ENCODE results near the gene FXYD6. TPM values are rescaled to one million over a fixed set of nuclear protein-coding genes. Genes with fewer than 3 reads are reported as not detected.

Gene FXYD6
- total and polyA plus RNA-seq, 4 donors: 4.7 to 22.5 (median 12.3) TPM

- DNase-seq (ENCODE audit: low spot score): no peak
- no peak overlapping the region for H3K27ac ChIP-seq (ENCODE audit: low read depth in 1 of 2, low read length in 2 of 2)
- H3K4me3 ChIP-seq (ENCODE audit: low read depth in 1 of 3, low read length in 3 of 3): peak overlapping the region in 1 of 3 donors; percentile 23
- TF ChIP-seq HNF4A (conservative IDR thresholded peaks at IDR 0.05) (no peak), YY1 (IDR thresholded peaks at IDR 0.05) (no peak), TAF1 (conservative IDR thresholded peaks at IDR 0.05) (no peak), SP1 (IDR thresholded peaks at IDR 0.05) (no peak), ATF3 (IDR thresholded peaks at IDR 0.05) (no peak), HNF4G (IDR thresholded peaks at IDR 0.05) (no peak), RXRA (IDR thresholded peaks at IDR 0.05) (no peak), GABPA (IDR thresholded peaks at IDR 0.05 in 1 of 2, conservative IDR thresholded peaks at IDR 0.05 in 1 of 2) (no peak)
- peaks cover 2 to 16% (median 6%) of the 10 kb centered on the region in 4 donors for H3K4me1 ChIP-seq (ENCODE audit: control insufficient read depth in 4 of 4, insufficient read depth in 4 of 4, low read length in 3 of 4)
- 5% methylated on average over 35 of the region's 35 CpGs for WGBS
- H3K27me3 ChIP-seq (ENCODE audit: control insufficient read depth in 4 of 4, insufficient read depth in 4 of 4, low read length in 3 of 4): peaks cover 0 to 8% (median 6%) of the 10 kb centered on the region in 4 donors
- no peaks in the 10 kb centered on the region for H3K36me3 ChIP-seq (ENCODE audit: control insufficient read depth in 4 of 4, insufficient read depth in 3 of 4, low read depth in 1 of 4, low read length in 3 of 4)
- no peak overlapping the region for H3K9ac ChIP-seq (ENCODE audit: low read depth in 1 of 2, low read length in 2 of 2)
- H3K9me3 ChIP-seq (ENCODE audit: control insufficient read depth in 4 of 4, low read length in 3 of 4): no peaks in the 10 kb centered on the region
These were observed 80.0 kb downstream of the FXYD6 start for GRCh38 chr11:117796456-117796871.

GRCh38 chr11:117795638-117796455, 80.6 kb downstream of the FXYD6 start:
- TF ChIP-seq CTCF (IDR thresholded peaks at IDR 0.05; ENCODE audit: low read depth, low read length, missing input control) (no peak), FOXA2 (IDR thresholded peaks at IDR 0.05) (no peak), RAD21 (IDR thresholded peaks at IDR 0.05) (no peak), TAF1 (conservative IDR thresholded peaks at IDR 0.05) (no peak), SP1 (IDR thresholded peaks at IDR 0.05) (no peak), NR2F2 (IDR thresholded peaks at IDR 0.05) (no peak), REST (IDR thresholded peaks at IDR 0.05) (no peak), FOXA1 (IDR thresholded peaks at IDR 0.05) (no peak), HNF4A (conservative IDR thresholded peaks at IDR 0.05) (no peak), ZBTB33 (IDR thresholded peaks at IDR 0.05) (no peak), ATF3 (IDR thresholded peaks at IDR 0.05) (no peak), MAX (IDR thresholded peaks at IDR 0.05) (no peak), YY1 (IDR thresholded peaks at IDR 0.05) (no peak), RXRA (IDR thresholded peaks at IDR 0.05) (no peak), GABPA (IDR thresholded peaks at IDR 0.05 in 1 of 2, conservative IDR thresholded peaks at IDR 0.05 in 1 of 2) (no peak), EGR1 (IDR thresholded peaks at IDR 0.05; ENCODE audit: low read depth in 2 of 2) (no peak), JUND (IDR thresholded peaks at IDR 0.05) (no peak)
- H3K4me3 ChIP-seq (ENCODE audit: low read depth in 1 of 3, low read length in 3 of 3): peak overlapping the region in 1 of 3 donors; percentile 23
- peaks cover 0 to 8% (median 4%) of the 10 kb centered on the region in 4 donors for H3K27me3 ChIP-seq (ENCODE audit: control insufficient read depth in 4 of 4, insufficient read depth in 4 of 4, low read length in 3 of 4)
- no peak overlapping the region for H3K27ac ChIP-seq (ENCODE audit: low read depth in 1 of 2, low read length in 2 of 2)
- peaks cover 2 to 16% (median 6%) of the 10 kb centered on the region in 4 donors for H3K4me1 ChIP-seq (ENCODE audit: control insufficient read depth in 4 of 4, insufficient read depth in 4 of 4, low read length in 3 of 4)
- no peaks in the 10 kb centered on the region for H3K9me3 ChIP-seq (ENCODE audit: control insufficient read depth in 4 of 4, low read length in 3 of 4)
- 13% methylated on average over 53 of the region's 53 CpGs for WGBS
- DNase-seq (ENCODE audit: low spot score): no peak
- no peaks in the 10 kb centered on the region for H3K36me3 ChIP-seq (ENCODE audit: control insufficient read depth in 4 of 4, insufficient read depth in 3 of 4, low read depth in 1 of 4, low read length in 3 of 4)
- H3K9ac ChIP-seq (ENCODE audit: low read depth in 1 of 2, low read length in 2 of 2): no peak overlapping the region
